ENCODE measurements around the gene MTA1.

GRCh38 chr14:105458010-105458409, 38.4 kb downstream of the MTA1 start:
- TF ChIP-seq CTCF (IDR thresholded peaks at IDR 0.05) (no peak), POLR2AphosphoS5 (IDR thresholded peaks at IDR 0.05) (no peak), EP300 (IDR thresholded peaks at IDR 0.05) (no peak), POLR2A (IDR thresholded peaks at IDR 0.05; ENCODE audit: low read depth) (no peak)
